IPS-NIHi7 (cell line): ENCODE measurements around the gene TARS2.

Experiments
- DNase-seq: peaks from one replicate; pipeline ENCODE4 v3.0.0; 2012; ENCODE audit warnings: mixed read lengths; ENCODE audit errors: extremely low spot score

The TARS2 gene

GRCh38 chr1:150508982-150509381, 21.8 kb downstream of the TARS2 start:
- no peak for DNase-seq

GRCh38 chr1:150511551-150511950, 24.3 kb downstream of the TARS2 start:
- no peak for DNase-seq

- DNase-seq = no peak
Observed at GRCh38 chr1:150511985-150512660, 24.9 kb downstream of the TARS2 start.

GRCh38 chr1:150512846-150513245, 25.6 kb downstream of the TARS2 start:
- no peak for DNase-seq

DNA sequence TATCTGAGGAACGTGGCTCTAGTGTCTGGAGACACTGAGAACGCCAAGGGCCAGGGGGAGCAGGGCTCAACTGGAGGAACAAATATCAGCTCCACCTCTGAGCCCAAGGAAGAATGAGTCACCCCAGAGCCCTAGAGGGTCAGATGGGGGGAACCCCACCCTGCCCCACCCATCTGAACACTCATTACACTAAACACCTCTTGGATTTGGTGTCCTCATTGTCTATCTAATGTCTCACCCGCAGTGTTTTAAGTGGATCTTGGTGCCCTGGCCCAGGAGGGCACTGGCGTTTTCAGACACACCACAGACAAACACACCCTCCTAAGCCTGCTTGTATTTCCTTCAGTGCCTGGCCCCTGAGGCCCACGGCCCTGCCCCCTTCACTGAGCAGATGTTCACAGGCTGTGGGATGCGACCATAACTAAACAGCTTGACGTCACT, 26.2 kb downstream of the TARS2 start:
- DNase-seq = no peak

DNA sequence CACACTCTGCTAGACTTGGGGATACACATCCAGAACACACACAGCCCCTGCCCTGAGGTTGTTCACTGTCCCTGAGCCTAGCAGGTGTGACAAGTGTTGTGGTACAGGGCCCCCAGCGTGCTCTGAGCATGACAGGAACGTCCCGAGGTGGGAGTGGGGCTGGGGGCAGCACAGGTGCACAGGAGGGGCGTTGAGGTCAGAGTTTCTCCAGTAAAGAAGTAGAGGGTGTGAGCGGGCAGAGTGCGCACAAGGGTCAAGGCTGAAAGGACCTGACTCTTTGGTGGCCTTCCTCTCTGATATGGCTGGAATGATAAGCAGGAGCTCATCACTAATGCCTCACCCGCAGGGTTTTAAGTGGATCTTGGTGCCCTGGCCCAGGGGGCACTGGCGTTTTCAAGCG, 27.0 kb downstream of the TARS2 start:
- DNase-seq = no peak

GRCh38 chr1:150514913-150515327, 27.7 kb downstream of the TARS2 start:
- DNase-seq = no peak

DNA sequence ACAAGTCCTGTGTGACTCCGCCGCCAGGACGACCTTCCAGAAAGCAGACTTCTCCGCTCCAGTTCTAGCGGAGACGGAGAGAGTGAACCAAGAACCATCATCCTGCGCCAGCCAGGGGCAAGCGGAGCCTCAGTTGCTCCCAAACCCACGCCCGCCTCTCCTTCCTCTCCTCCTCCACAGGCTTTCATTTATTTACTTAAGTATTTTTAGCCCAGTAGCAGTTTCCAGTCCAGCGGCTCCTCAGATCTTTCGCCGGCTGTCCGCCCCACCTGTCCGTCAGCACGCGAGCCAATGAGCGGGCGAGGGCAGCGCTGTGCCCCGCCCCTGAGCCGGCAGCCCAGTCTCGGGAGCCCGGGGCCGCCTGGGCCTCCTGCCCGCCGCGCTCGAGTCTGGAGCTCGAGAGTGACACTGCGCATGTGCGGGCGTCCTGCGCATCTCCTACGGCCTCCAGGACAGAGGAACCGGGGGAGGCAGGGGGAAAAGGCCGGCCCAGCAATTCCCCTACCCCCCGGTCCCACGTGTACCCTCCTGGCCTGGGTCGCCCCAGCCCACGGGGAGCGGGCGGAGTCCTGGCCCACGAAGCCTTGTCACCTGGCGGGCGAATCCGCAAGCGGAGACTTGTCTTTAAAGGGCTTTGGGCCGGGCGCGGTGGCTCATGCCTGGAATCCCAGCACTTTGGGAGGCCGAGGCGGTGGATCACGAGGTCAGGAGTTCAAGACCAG, 28.3 kb downstream of the TARS2 start, which contains the start of gene FALEC:
Gene FALEC (plus strand): TSS at position 425 of the 722 bp plus-strand sequence.
- DNase-seq = peak; percentile 100

GRCh38 chr1:150516050-150516591, 28.9 kb downstream of the TARS2 start:
- peak; percentile 31 for DNase-seq

- no peak for DNase-seq
Observed at GRCh38 chr1:150516616-150517015, 29.4 kb downstream of the TARS2 start.

GRCh38 chr1:150521196-150521968, 34.2 kb downstream of the TARS2 start:
- no peak for DNase-seq

GRCh38 chr1:150525348-150525747, 38.1 kb downstream of the TARS2 start:
- no peak for DNase-seq

GRCh38 chr1:150528196-150528595, 41.0 kb downstream of the TARS2 start:
- DNase-seq = no peak

DNA sequence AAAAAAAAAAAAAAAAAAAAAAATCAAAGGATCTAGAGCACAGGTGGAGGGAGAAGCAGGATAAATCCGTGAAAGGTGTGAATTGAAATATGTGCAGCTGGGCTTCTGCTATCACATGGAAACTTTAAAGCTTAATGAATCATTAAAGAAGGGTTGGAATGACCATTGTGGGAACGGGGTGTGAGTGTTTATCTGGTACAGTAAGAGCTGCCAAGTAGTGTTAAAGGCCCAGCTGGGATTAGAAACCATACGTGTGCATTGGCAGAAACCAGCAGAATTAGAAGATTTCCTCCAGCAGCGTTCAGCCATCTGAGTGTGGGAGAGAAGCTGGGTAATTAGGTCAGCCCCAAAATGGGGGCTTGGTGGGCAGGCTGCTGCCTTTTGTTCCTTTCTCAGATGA, 41.8 kb downstream of the TARS2 start:
- DNase-seq = no peak

DNA sequence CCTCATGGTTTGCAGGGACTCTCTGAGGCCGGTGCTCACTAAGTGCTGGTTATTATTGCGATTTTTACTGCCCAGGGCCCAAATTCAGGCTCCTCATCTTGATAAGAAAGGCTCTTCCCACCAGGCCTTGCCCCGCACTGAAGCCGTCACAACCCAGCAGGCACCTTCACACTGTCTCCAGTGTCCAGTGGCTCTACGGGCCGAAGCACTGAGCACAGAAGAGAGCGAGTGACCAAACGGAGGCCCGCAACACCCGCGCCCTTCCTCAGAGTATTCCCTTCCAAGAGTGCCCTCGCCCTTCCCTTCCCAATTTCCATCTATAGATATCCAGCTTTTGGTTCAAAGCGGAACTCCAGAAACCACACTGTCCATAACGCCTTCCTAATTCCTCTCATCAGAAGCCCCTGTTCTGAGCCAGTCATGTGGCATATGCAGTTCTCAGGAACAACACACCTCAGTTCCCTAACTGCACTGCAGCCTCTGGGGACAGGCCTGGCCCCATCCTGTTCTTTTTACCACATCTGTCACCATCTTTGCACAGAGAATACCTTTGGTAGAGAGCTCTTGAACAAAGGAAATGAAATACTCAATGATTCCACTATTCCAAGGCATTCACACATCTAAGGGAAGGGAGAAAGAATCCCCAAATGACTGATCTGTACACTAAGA, 43.4 kb downstream of the TARS2 start:
- DNase-seq = no peak

GRCh38 chr1:150532860-150533259, 45.6 kb downstream of the TARS2 start:
- no peak for DNase-seq

GRCh38 chr1:150534002-150534401, 46.8 kb downstream of the TARS2 start:
- DNase-seq = no peak

GRCh38 chr1:150535511-150536287, 48.5 kb downstream of the TARS2 start:
- DNase-seq = no peak

- DNase-seq = no peak
Observed at GRCh38 chr1:150536836-150537731, 49.9 kb downstream of the TARS2 start.
